ENCODE results near the gene GOLGA8N. TPM values are rescaled to one million over a fixed set of nuclear protein-coding genes. Genes with fewer than 3 reads are reported as not detected.

The GOLGA8N gene
- polyA plus RNA-seq, 2 of the 4 experiments (the other 2 are of a cell fraction), result 3.0 to 3.1 TPM

GRCh38 chr15:32651229-32651837 is 58.1 kb downstream of the GOLGA8N start:
- 0 out of 3 replicates have a peak overlapping the region, but pooled peaks have one; percentile 17 for H3K4me2 ChIP-seq
- CTCF ChIA-PET, result interaction anchor here (0.6 to 5.4 kb wide), 43 partner anchors 8 to 1567 kb away, joined by 3 to 160 read pairs (median 5); partner anchors contain the start of gene SCG5
- peak overlapping the region in 1 of 2 experiments; percentile 9; a peak in 2 of 6 replicates for H3K27ac ChIP-seq
- peak; percentile 76 to 80 for DNase-seq (ENCODE audit: low read depth in 1 of 2, low spot score in 1 of 2)
- ATAC-seq, result peak; percentile 92 to 96
- no peak for FAIRE-seq
- no peak for TF ChIP-seq RFX5 (IDR thresholded peaks at IDR 0.05)
- TF ChIP-seq RNF2 (IDR thresholded peaks at IDR 0.05; ENCODE audit: borderline replicate concordance, low read depth), result no peak
- peak; percentile 89 for TF ChIP-seq SMC3 (IDR thresholded peaks at IDR 0.05)
- no peak for TF ChIP-seq PHF8 (IDR thresholded peaks at IDR 0.05; ENCODE audit: borderline replicate concordance, low read depth)
- TF ChIP-seq CTCF (IDR thresholded peaks at IDR 0.05), result peak; percentile 88
- TF ChIP-seq HOXB13 (CRISPR knock-in tag; IDR thresholded peaks at IDR 0.05; ENCODE audit: low read depth), result no peak
- TF ChIP-seq RARB (CRISPR knock-in tag; IDR thresholded peaks at IDR 0.05), result no peak
- no peak for TF ChIP-seq CBX2 (IDR thresholded peaks at IDR 0.05; ENCODE audit: borderline replicate concordance, low read depth)
- TF ChIP-seq USF2 (IDR thresholded peaks at IDR 0.05), result no peak
- TF ChIP-seq RAD21 (conservative IDR thresholded peaks at IDR 0.05 in 1 of 2, IDR thresholded peaks at IDR 0.05 in 1 of 2), result peak; percentile 88 to 92
- no peak for TF ChIP-seq MYC (IDR thresholded peaks at IDR 0.05; ENCODE audit: borderline replicate concordance, low read length)
- TF ChIP-seq TP53 (CRISPR knock-in tag; IDR thresholded peaks at IDR 0.05), result no peak
- TF ChIP-seq JUNB (IDR thresholded peaks at IDR 0.05), result no peak
- no peaks in the 10 kb centered on the region for H3K9me3 ChIP-seq
- POLR2A ChIA-PET, result no interaction called here
- H3K4me1 ChIP-seq, result peaks cover 7% of the 10 kb centered on the region; the same call in 1 of the 3 replicates
- WGBS (ENCODE audit: missing lambda C conversion rate), result 36% methylated on average over 6 of the region's 6 CpGs
- H3K4me3 ChIP-seq, result no peak overlapping the region

- TF ChIP-seq EHF (CRISPR knock-in tag; IDR thresholded peaks at IDR 0.05) (no peak), BHLHE40 (IDR thresholded peaks at IDR 0.05; ENCODE audit: low read depth, low read length) (no peak), ZFP36 (IDR thresholded peaks at IDR 0.05; ENCODE audit: borderline replicate concordance, partially characterized antibody) (no peak), HDAC2 (IDR thresholded peaks at IDR 0.05) (no peak), ZSCAN20 (CRISPR knock-in tag; IDR thresholded peaks at IDR 0.05) (no peak), MYC (IDR thresholded peaks at IDR 0.05; ENCODE audit: borderline replicate concordance, low read length) (no peak), RNF2 (IDR thresholded peaks at IDR 0.05; ENCODE audit: borderline replicate concordance, low read depth) (no peak), E2F6 (IDR thresholded peaks at IDR 0.05; ENCODE audit: borderline replicate concordance, low read depth) (no peak), HMGXB4 (CRISPR knock-in tag; IDR thresholded peaks at IDR 0.05; ENCODE audit: borderline replicate concordance) (no peak)
- WGBS (ENCODE audit: missing lambda C conversion rate), result 66% methylated on average over 3 of the region's 3 CpGs
- no peak overlapping the region for H3K4me2 ChIP-seq
- peak overlapping the region in 1 of 2 experiments; percentile 9; a peak in 2 of 6 replicates for H3K27ac ChIP-seq
- POLR2A ChIA-PET, result no interaction called here
- no peak overlapping the region for H3K4me3 ChIP-seq
- ATAC-seq (no peak), DNase-seq (ENCODE audit: low read depth in 1 of 2, low spot score in 1 of 2) (no peak), FAIRE-seq (no peak)
- H3K9me3 ChIP-seq, result no peaks in the 10 kb centered on the region
- H3K4me1 ChIP-seq, result peaks cover 8% of the 10 kb centered on the region; the same call in 2 of the 3 replicates
- CTCF ChIA-PET, result interaction anchor here (0.9 to 5.4 kb wide), 8 partner anchors 8 to 345 kb away, joined by 3 to 106 read pairs (median 7); no protein-coding TSS in a partner anchor
Measured at GRCh38 chr15:32652178-32652577, 58.9 kb downstream of the GOLGA8N start.

All from A549 (cell line).